HG02970 (cell line): ENCODE results near the gene ANGPTL2.
A peak's percentile ranks its signal among the peaks of the same experiment; 100 is the strongest.
"Not testable (repeated sequence)": the region's sequence is repeated elsewhere in the genome, so short reads cannot be mapped to it uniquely, and the experiment has no call there.

Experiments
- ATAC-seq: cut with Tn5 transposase; IDR thresholded peaks from one replicate; pipeline ENCODE4 v1.9.1; 2021; ENCODE audit warnings: mild to moderate bottlenecking, moderate library complexity, moderate number of reproducible peaks; ENCODE audit not compliant: unreplicated experiment, low FRiP score

Gene ANGPTL2

DNA sequence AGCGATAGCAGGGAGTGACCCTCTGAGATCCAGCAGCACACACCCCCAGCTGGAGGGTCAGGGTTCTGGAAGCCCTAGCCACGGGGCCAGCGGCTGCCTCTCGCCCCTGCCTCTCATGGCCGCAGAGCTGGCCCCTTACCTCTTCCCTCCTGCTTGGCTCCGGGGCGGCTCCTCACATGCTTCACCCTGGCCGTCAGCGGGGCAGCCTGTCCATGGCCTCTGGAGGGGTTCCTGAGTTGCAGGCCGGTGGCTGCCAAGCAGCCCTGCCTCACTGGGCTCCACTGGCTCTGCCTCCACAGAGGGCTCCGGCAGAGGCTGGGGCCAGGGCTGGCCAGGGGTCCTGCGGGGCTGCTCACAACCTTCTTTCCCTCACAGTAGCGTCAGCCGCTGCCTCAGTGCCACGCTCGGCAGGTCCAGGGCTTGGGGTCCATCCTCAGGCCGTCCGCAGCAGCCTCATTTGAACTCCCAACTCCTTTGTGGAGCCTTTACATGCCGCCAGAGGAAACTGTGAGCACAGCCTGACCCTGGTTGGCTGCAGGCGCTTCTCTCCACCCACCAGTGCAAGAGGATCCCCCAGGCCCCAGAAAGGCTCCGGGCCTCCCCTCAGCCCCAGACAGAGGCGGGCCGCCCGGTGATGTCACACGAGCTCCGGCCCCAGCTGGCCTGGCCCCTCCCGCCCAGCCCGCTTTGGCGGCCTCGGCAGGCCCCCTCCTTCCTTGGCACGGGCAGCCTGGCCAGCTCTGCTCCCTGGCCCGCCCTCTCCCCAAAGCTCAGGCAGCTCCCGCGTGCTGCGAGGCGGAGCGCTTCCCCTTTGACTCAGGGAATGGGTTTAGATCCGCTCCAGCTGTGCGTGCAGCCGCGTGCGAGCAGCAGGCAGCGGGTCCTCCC, at the start of gene ANGPTL2:
Gene ANGPTL2 (minus strand): TSS at position 460 of the 888 bp plus-strand sequence. CDS start 13,904 bp downstream, outside the sequence.
- ATAC-seq: no peak

DNA sequence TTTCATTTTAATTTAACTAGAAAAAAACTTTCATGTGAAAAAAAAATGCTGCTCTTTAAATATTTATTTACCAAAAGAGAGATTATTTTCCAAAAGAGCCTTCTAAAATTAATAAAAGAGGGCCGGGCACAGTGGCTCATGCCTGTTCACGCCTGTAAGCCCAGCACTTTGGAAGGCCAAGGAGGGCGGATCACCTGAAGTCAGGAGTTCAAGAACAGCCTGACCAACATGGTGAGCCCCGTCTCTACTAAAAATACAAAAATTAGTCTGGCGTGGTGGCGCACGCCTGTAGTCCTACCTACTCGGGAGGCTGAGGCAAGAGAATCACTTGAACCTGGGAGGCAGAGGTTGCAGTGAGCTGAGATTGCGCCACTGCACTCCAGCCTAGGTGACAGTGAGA, 48.9 kb upstream of the ANGPTL2 start:
- ATAC-seq: not testable (repeated sequence)

DNA sequence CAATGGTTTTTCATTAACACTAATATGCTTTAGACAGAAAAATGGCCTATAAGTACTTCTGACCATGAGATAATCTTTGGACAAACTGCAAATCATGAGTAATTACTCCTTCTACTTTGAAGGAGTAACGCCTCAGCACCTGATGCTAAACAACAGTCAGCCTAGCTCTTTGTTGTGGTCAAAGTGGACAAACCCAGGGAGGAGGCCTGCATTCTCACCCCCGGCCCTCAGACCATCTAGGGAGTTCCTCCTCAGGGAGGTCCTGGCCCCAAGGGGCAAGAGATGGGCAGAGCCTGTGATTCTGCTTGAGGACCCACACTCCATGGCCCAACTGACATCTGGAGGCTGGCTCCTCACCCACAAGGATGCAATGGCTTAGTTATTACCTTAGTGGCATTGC, 48.2 kb upstream of the ANGPTL2 start:
- ATAC-seq: no peak

GRCh38 chr9:127170103-127170502, 47.7 kb upstream of the ANGPTL2 start:
- no peak for ATAC-seq

DNA sequence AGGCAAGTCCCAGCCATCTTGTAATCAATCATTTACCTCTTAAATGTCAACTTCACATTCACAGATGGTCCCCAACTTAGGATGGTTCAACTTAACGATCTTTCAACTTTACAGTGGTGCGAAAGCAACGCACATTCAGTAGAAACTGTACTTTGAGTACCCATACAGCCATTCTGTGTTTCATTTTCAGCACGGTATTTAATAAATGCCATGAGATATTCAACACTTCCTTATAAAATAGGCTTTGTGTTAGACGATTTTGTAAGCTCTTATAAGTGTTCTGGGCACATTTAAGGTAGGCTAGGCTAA, 47.1 kb upstream of the ANGPTL2 start:
- ATAC-seq: no peak

DNA sequence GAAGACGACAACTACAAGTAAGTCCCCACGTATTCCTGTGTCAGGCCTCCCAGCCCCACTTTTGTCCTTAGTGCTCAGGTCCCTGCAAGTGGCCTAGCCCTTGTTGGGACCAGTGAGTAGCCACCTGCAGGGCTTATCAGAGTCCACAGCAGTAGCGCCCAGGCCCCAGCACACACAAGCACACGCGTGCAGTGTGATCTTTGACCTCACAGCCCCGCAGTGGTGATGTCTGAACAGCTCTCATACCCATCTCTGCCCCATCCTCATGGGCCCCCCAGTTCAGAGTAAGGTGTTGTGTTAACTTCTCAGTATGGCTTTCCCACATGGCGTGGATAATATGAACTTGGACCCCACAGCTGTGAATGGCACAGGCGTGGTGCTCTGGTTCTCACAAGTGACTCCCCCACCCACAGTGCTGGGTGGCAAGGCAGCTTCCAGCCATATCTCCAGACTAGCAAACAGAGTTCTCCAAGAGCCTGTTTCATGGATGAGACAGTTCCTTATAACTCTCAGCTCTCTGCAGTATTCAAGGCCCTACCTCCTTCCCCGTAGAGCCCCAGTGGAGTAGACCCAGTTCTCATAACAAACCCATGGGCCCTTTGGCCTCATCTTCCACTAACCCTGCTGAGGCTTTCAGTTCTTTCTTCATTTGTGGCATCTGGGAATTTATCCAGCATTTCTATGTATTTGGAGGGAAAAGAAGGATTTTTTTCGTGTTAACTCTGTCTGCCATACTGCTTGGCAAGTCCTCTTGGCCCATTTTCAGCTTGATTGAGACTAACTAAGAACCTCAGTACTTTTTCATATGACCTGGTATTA, 46.5 kb upstream of the ANGPTL2 start:
- ATAC-seq: no peak

DNA sequence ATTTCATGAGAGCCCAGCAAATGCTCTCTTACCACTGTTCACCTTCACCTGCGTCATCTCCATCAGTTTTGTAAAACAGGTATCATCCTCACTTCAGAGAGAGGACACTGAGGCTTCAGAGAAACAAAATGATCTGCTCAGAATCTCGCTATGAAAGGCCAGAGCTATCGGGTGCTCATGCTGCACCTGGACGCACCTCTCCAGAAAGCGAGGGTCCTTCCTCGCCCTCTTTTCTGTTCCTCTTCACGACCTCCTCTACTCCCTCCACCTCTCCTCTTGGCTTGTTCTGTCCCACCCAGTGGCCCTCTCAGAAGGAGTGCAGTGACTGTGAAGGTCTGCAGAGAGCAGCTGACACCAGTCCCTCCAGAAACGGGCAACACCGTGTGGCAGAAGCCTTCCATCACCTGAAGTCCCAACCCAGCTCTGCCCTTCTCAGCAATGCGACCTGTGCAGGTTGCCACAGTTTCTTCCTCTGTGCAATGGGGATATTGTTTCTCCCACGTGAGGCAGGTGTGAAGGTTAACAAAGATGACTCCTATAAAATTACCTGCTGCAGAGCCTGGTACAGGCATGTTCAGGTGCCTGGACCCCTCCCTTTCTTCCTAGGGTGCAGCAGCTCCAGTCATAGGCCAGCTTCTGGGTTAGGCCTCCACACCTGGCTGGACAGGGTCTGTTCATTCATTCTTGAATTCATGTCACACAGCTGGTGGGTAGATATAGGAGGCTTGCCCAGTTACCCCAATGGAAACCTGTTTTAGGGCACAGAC, 45.3 kb upstream of the ANGPTL2 start:
- ATAC-seq: no peak

DNA sequence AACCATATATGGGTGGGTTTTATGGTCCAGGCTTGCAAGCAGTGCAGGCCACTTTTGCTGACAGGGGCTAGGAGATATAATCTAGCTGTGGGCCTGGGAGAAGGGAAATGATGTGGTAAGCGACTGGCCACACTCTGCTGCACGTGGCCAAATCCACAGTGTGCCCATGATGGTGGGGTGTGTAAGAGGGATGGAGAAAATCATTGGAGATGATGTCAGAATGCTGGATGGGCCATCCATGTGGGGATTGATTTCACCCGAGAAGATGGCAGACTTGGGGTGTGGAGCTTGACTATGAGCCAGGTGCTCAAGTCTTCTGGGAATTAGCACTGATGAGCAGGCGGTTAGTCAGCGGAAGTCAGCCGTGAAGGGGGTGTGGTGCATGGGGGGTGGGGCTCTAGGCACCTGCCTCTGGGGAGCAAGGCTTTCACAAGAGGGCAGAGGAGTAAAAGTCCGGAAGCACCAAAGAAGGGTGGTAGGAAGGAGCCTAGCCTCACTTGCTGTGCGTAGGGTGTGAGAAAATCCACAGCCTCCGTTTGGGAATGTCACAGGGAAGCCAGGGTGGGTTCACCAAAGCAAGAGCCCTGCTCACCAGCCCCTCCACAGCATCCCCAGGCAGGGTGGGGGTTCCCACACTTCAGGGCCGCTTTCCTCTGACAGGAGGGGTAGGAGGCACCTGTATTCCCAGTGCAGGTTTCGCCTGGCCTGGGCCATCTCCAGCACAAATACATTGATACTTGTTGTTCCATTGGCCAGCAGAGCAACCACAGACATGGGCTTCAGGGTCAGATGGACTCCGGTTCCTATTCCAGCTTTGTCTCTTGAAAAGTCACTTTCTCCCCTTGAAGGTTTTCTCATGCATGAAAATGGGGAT, 44.5 kb upstream of the ANGPTL2 start:
- peak; percentile 62 for ATAC-seq

- ATAC-seq: no peak
These were observed 43.7 kb upstream of the ANGPTL2 start for GRCh38 chr9:127166111-127166510.

- ATAC-seq: no peak
These were observed 42.7 kb upstream of the ANGPTL2 start for GRCh38 chr9:127165116-127165515.

GRCh38 chr9:127163409-127163808, 41.0 kb upstream of the ANGPTL2 start:
- no peak for ATAC-seq

GRCh38 chr9:127162864-127163365, 40.5 kb upstream of the ANGPTL2 start:
- no peak for ATAC-seq

- ATAC-seq: no peak
These were observed 39.8 kb upstream of the ANGPTL2 start for GRCh38 chr9:127162046-127162863.

- ATAC-seq: no peak
These were observed 38.7 kb upstream of the ANGPTL2 start for GRCh38 chr9:127161081-127161624.

DNA sequence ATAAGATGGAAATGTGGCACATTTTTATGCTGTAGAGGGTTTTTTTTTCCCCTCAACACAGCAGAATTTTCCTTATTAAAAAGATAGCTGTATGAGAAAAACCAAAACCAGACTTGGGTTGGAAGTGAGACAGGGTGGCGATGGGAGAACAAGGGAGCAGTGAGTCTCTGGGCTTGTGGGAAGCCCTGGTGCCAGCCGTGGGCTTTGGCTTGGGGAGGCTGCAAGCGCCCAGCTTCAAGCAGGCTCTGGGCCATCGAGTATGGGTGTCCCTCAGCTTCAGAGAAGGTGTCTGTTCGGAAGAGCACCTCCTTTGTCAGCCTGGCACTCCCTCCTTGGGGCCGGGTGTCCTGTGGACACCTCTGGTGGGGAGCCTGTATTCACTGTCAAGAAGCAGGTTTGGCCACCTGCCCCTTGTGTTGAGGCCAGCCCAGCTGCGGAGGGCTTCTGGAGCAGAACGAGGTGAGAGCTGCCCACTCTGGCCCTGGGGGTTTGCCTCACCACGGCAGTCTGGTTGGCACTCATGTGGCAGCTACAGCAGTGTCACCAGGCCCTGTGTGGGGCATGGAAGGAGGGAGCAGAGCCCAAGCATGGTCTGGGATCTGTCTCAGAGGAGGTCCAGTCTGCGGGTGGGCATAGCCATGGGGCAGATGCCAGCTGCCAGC, 37.6 kb upstream of the ANGPTL2 start:
- ATAC-seq: no peak

- no peak for ATAC-seq
These were observed 36.9 kb upstream of the ANGPTL2 start for GRCh38 chr9:127159325-127159801.

DNA sequence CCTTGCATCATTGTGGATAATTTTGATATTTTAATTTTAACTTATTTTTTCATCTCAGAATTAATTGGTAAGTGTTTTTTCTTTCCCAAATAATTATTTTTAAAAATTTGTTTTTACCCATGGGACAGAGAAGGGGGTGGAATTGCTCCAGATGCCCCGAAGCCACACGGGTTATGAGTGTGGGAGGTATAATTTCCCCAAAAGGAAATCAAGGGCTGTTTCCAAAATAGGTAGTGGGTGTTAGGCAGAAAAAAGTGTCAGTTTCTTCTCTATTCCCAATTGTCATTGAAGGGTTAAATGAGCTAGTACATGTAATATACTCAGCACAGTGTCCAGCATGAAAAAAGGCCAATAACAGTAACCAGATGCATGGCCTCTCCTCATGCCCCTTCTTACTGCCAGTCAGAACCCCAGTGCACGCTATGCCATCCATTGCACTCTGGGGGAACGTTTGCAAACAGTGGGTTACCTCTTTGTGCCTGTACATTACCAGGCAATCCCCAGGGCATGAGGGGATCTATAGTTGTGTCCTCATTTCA, 36.4 kb upstream of the ANGPTL2 start:
- no peak for ATAC-seq
